Peyer's patch (tissue), 4 donors: ENCODE results near the gene ORC1.

Experiments used
- CTCF ChIP-seq, 6 experiments: fragments of 450-650 bp in 4 of 6; fragments of 200-600 bp in 2 of 6; sonication (generic) in 1 of 6; IDR thresholded peaks; one replicate each; pipeline ENCODE4 v1.5.1; 2017 to 2019; ENCODE audit warnings: antibody characterized with exemption in 6 of 6, mild to moderate bottlenecking in 3 of 6, moderate library complexity in 1 of 6
- POLR2A ChIP-seq, 2 donors: fragments of 450-650 bp; IDR thresholded peaks; one replicate each; pipeline ENCODE4 v1.5.1; 2017; ENCODE audit warnings: antibody characterized with exemption in 2 of 2, mild to moderate bottlenecking in 2 of 2, moderate library complexity in 2 of 2

- TF ChIP-seq POLR2A (IDR thresholded peaks at IDR 0.05), result no peak
- no peak for TF ChIP-seq CTCF (IDR thresholded peaks at IDR 0.05)
These were observed 66.8 kb downstream of the ORC1 start for GRCh38 chr1:52337439-52337838.
